ENCODE measurements around the gene RACGAP1.

DNA sequence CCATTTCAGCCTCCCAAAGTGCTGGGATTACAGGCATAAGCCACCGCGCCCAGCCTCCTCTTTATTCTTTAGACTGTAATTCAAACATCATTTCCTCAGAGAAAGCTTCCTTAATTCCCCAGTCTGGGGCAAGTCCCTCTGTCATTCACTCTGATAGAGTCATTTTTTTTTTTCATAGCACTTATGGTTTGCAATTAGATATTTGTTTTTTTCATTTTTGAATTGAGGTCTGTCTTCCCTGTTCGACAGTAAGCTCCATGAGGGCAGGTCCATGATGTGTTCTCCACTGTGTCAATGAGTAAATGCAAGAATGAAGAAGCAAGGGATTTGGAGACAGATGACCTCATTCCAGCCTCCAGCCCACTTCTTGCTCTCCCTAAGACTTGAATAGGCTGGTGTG, 44.2 kb upstream of the RACGAP1 start:
- TF ChIP-seq SMC3 (conservative IDR thresholded peaks at IDR 0.05; ENCODE audit: poor library complexity) (no peak), CTCF (IDR thresholded peaks at IDR 0.05; ENCODE audit: poor library complexity, severe bottlenecking) (no peak), POLR2AphosphoS5 (IDR thresholded peaks at IDR 0.05) (no peak), EZH2 (IDR thresholded peaks at IDR 0.05; ENCODE audit: borderline replicate concordance, insufficient read depth, low read length, poor library complexity, severe bottlenecking) (no peak), REST (IDR thresholded peaks at IDR 0.05; ENCODE audit: borderline replicate concordance) (no peak)

Measured in neural cell (in vitro differentiated cells).